ENCODE data around the gene CMIP.
"Not testable (repeated sequence)": the region's sequence is repeated elsewhere in the genome, so short reads cannot be mapped to it uniquely, and the experiment has no call there.

CMIP gene

GRCh38 chr16:81409016-81409556 is 35.5 kb upstream of the CMIP start:
- no peaks in the 10 kb centered on the region for H3K36me3 Mint-ChIP-seq (ENCODE audit: insufficient read depth)
- no peak for ATAC-seq (replicated peaks)
- peaks cover 0 to 2% of the 10 kb centered on the region in 2 donors for H3K4me1 Mint-ChIP-seq (ENCODE audit: low read depth in 2 of 2)
- peaks cover 0 to 14% of the 10 kb centered on the region in 2 donors for H3K27me3 Mint-ChIP-seq
- H3K9me3 Mint-ChIP-seq = no peaks in the 10 kb centered on the region
- no peak for DNase-seq
- no peak overlapping the region for H3K4me3 Mint-ChIP-seq
- no peak overlapping the region for H3K27ac Mint-ChIP-seq

GRCh38 chr16:81410643-81411293 is 33.8 kb upstream of the CMIP start:
- Mint-ChIP-seq H3K4me3 (no peak overlapping the region), H3K27me3 (peaks cover 0 to 14% of the 10 kb centered on the region in 2 donors), H3K27ac (no peak overlapping the region), H3K36me3 (ENCODE audit: insufficient read depth) (no peaks in the 10 kb centered on the region), H3K4me1 (ENCODE audit: low read depth in 2 of 2) (peaks cover 0 to 4% of the 10 kb centered on the region in 2 donors), H3K9me3 (no peaks in the 10 kb centered on the region)
- DNase-seq = no peak
- ATAC-seq (replicated peaks) = no peak

- no peaks in the 10 kb centered on the region for H3K9me3 Mint-ChIP-seq
- H3K27ac Mint-ChIP-seq = no peak overlapping the region
- DNase-seq (no peak), ATAC-seq (replicated peaks) (no peak)
- peaks cover 0 to 10% of the 10 kb centered on the region in 2 donors for H3K27me3 Mint-ChIP-seq
- H3K4me3 Mint-ChIP-seq = no peak overlapping the region
- H3K4me1 Mint-ChIP-seq (ENCODE audit: low read depth in 2 of 2) = peaks cover 0 to 3% of the 10 kb centered on the region in 2 donors
- no peaks in the 10 kb centered on the region for H3K36me3 Mint-ChIP-seq (ENCODE audit: insufficient read depth)
Measured at GRCh38 chr16:81413245-81413990, 31.2 kb upstream of the CMIP start.

- Mint-ChIP-seq H3K4me3 (no peak overlapping the region), H3K27me3 (no peaks in the 10 kb centered on the region), H3K9me3 (no peaks in the 10 kb centered on the region), H3K4me1 (ENCODE audit: low read depth in 2 of 2) (peaks cover 0 to 2% of the 10 kb centered on the region in 2 donors), H3K36me3 (ENCODE audit: insufficient read depth) (no peaks in the 10 kb centered on the region), H3K27ac (peak overlapping the region in 1 of 2 donors; percentile 38)
- DNase-seq (no peak), ATAC-seq (replicated peaks) (no peak)
Measured at GRCh38 chr16:81415751-81416150, 28.9 kb upstream of the CMIP start.

GRCh38 chr16:81416749-81417148 is 27.9 kb upstream of the CMIP start:
- H3K27ac Mint-ChIP-seq = no peak overlapping the region

GRCh38 chr16:81417210-81417609 is 27.4 kb upstream of the CMIP start:
- no peak for ATAC-seq (replicated peaks)
- H3K27ac Mint-ChIP-seq = no peak overlapping the region
- H3K4me1 Mint-ChIP-seq (ENCODE audit: low read depth in 2 of 2) = peaks cover 0 to 2% of the 10 kb centered on the region in 2 donors
- no peaks in the 10 kb centered on the region for H3K9me3 Mint-ChIP-seq
- H3K4me3 Mint-ChIP-seq = no peak overlapping the region
- no peak for DNase-seq
- H3K36me3 Mint-ChIP-seq (ENCODE audit: insufficient read depth) = no peaks in the 10 kb centered on the region
- H3K27me3 Mint-ChIP-seq = no peaks in the 10 kb centered on the region

More at GRCh38 chr16:81416749-81417148, 27.9 kb upstream of the CMIP start:
- no peak overlapping the region for H3K4me3 Mint-ChIP-seq
- H3K27me3 Mint-ChIP-seq = no peaks in the 10 kb centered on the region
- no peaks in the 10 kb centered on the region for H3K9me3 Mint-ChIP-seq
- ATAC-seq (replicated peaks) (no peak), DNase-seq (no peak)
- H3K36me3 Mint-ChIP-seq (ENCODE audit: insufficient read depth) = no peaks in the 10 kb centered on the region
- peaks cover 0 to 2% of the 10 kb centered on the region in 2 donors for H3K4me1 Mint-ChIP-seq (ENCODE audit: low read depth in 2 of 2)

GRCh38 chr16:81419806-81420205 is 24.8 kb upstream of the CMIP start:
- H3K27me3 Mint-ChIP-seq = no peaks in the 10 kb centered on the region
- H3K9me3 Mint-ChIP-seq = no peaks in the 10 kb centered on the region
- H3K4me1 Mint-ChIP-seq (ENCODE audit: low read depth in 2 of 2) = peaks cover 2 to 7% of the 10 kb centered on the region in 2 donors
- no peaks in the 10 kb centered on the region for H3K36me3 Mint-ChIP-seq (ENCODE audit: insufficient read depth)
- no peak overlapping the region for H3K4me3 Mint-ChIP-seq
- DNase-seq (no peak), ATAC-seq (replicated peaks) (no peak)
- H3K27ac Mint-ChIP-seq = no peak overlapping the region

- no peak for DNase-seq
- H3K27me3 Mint-ChIP-seq = no peaks in the 10 kb centered on the region
- no peak overlapping the region for H3K27ac Mint-ChIP-seq
- H3K9me3 Mint-ChIP-seq = no peaks in the 10 kb centered on the region
- peaks cover 4 to 9% of the 10 kb centered on the region in 2 donors for H3K4me1 Mint-ChIP-seq (ENCODE audit: low read depth in 2 of 2)
- no peaks in the 10 kb centered on the region for H3K36me3 Mint-ChIP-seq (ENCODE audit: insufficient read depth)
- no peak for ATAC-seq (replicated peaks)
- H3K4me3 Mint-ChIP-seq = no peak overlapping the region
Measured at GRCh38 chr16:81421126-81421525, 23.5 kb upstream of the CMIP start.

GRCh38 chr16:81421536-81421935 is 23.1 kb upstream of the CMIP start:
- no peaks in the 10 kb centered on the region for H3K36me3 Mint-ChIP-seq (ENCODE audit: insufficient read depth)
- no peak for DNase-seq
- H3K4me3 Mint-ChIP-seq = no peak overlapping the region
- no peaks in the 10 kb centered on the region for H3K9me3 Mint-ChIP-seq
- no peak for ATAC-seq (replicated peaks)
- H3K27me3 Mint-ChIP-seq = no peaks in the 10 kb centered on the region
- H3K4me1 Mint-ChIP-seq (ENCODE audit: low read depth in 2 of 2) = peaks cover 4 to 9% of the 10 kb centered on the region in 2 donors
- no peak overlapping the region for H3K27ac Mint-ChIP-seq

- H3K4me3 Mint-ChIP-seq; H3K9me3 Mint-ChIP-seq; H3K27me3 Mint-ChIP-seq; H3K27ac Mint-ChIP-seq; ATAC-seq (replicated peaks); DNase-seq; H3K4me1 Mint-ChIP-seq (ENCODE audit: low read depth in 2 of 2); H3K36me3 Mint-ChIP-seq (ENCODE audit: insufficient read depth): not testable (repeated sequence)
Measured at GRCh38 chr16:81422153-81422552, 22.5 kb upstream of the CMIP start.

- Mint-ChIP-seq H3K4me1 (ENCODE audit: low read depth in 2 of 2) (peaks cover 9 to 12% of the 10 kb centered on the region in 2 donors), H3K27ac (peak overlapping the region; percentile 9 to 81), H3K4me3 (peak overlapping the region in 1 of 2 donors; percentile 7), H3K36me3 (ENCODE audit: insufficient read depth) (no peaks in the 10 kb centered on the region), H3K27me3 (peaks cover 0 to 6% of the 10 kb centered on the region in 2 donors), H3K9me3 (no peaks in the 10 kb centered on the region)
- ATAC-seq (replicated peaks) = peak; percentile 66
- no peak for DNase-seq
Measured at GRCh38 chr16:81424771-81425170, 19.8 kb upstream of the CMIP start.

GRCh38 chr16:81427219-81427618 is 17.4 kb upstream of the CMIP start:
- peaks cover 0 to 6% of the 10 kb centered on the region in 2 donors for H3K27me3 Mint-ChIP-seq
- peaks cover 9 to 12% of the 10 kb centered on the region in 2 donors for H3K4me1 Mint-ChIP-seq (ENCODE audit: low read depth in 2 of 2)
- no peaks in the 10 kb centered on the region for H3K36me3 Mint-ChIP-seq (ENCODE audit: insufficient read depth)
- ATAC-seq (replicated peaks) (no peak), DNase-seq (no peak)
- H3K27ac Mint-ChIP-seq = no peak overlapping the region
- no peak overlapping the region for H3K4me3 Mint-ChIP-seq
- no peaks in the 10 kb centered on the region for H3K9me3 Mint-ChIP-seq

- Mint-ChIP-seq H3K27ac (peak overlapping the region in 1 of 2 donors; percentile 79), H3K4me3 (no peak overlapping the region), H3K36me3 (ENCODE audit: insufficient read depth) (no peaks in the 10 kb centered on the region), H3K27me3 (peaks cover 0 to 6% of the 10 kb centered on the region in 2 donors), H3K9me3 (no peaks in the 10 kb centered on the region), H3K4me1 (ENCODE audit: low read depth in 2 of 2) (peaks cover 9 to 12% of the 10 kb centered on the region in 2 donors)
- DNase-seq (peak in 1 of 3 experiments; percentile 8), ATAC-seq (replicated peaks) (peak; percentile 51)
Measured at GRCh38 chr16:81429045-81429521, 15.5 kb upstream of the CMIP start.

Measured in effector memory CD8-positive, alpha-beta T cell (primary cell).